Measurements from ENCODE around the gene FRMPD2.
"Not testable (repeated sequence)": the region's sequence is repeated elsewhere in the genome, so short reads cannot be mapped to it uniquely, and the experiment has no call there.

FRMPD2 gene

GRCh38 chr10:48205918-48206317, 68.6 kb downstream of the FRMPD2 start:
- no peak for DNase-seq (ENCODE audit: low read depth in 2 of 2)

DNA sequence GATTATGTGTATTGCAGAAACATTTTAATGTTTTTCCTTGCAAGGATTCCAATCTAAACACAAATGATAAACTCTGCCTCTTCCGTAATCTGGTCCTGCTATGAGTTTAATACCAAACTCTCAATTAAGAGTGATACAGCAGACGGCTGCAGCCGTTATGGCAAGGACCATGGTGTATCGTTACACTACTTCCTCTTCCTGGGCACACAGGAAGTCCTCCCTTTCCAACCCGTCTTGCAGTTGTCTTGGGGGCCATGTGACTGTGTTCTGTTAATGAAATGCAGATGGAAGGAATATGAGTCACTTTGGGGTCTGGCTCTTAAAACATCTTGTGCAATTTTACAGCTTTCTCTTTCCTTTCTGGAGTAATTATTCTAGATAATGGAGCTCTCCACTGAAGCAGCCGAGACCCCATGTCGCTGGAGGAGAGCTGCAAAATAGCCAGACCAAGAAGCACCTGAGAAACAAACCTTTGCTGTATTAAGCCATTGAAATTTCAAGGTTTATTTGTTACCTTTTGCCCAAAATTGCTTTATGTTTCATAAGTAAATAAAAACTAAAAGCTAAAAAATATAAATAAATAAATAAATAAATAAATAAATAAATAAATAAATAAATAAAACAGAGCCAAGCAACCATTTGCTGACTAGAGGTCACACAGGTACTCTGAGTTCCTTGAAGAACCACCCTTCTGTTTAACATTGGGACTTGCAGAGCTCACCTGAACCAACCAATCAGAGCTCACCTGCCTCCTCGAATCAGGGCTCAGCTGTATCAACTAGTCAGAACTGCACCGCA, 74.7 kb downstream of the FRMPD2 start:
- no peak for DNase-seq (ENCODE audit: low read depth in 2 of 2)

DNA sequence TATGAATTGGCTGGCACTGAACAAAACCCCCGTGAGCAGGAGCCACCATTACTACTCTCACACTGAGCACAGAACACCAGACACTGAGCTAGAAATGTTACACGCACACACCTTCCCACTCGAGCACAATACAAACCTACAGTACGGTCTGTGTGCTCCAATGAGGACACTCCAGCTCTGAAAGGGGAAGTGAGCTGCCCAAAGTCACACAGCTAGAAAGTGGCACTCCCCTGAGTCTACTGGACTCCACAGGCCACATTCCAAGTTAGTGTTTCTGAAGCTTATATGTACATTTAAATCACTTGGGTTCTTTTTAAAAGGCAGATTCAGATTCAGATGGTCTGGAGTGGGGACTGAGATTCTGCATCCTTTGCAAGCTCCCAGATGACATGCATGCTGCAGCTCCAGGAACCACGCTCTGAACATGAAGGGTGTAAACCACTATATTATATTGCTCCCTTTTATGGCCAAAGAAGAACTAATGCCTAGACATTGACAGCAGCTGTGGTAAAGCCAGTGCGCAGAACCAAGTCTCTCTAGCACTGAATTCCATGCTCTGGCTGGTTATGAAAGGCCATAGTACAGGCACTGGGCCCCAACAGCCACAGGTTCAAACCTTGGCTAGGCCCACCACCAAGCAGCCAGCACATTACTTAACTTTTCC, 77.1 kb downstream of the FRMPD2 start:
- no peak for DNase-seq (ENCODE audit: low read depth in 2 of 2)

DNA sequence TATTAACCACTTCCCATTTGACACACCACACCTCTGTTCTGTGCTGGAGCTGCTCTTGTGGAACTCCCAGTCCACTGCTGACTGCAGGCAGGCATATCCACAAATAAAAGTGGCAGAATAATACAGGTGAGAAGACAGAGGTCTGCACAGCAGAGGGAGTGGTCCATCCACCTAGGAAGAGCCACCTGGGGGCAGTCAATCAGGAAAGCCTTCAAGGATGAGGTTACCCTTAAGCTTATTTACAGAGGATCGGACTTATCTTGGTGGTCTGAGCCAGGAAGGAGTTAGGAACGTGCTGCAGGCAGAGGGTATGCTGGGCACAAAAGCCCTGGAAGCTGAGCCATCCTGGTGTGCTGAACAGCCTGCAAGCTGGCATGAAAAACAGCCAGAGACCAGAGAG, 78.7 kb downstream of the FRMPD2 start:
- DNase-seq (ENCODE audit: low read depth in 2 of 2), result no peak

DNA sequence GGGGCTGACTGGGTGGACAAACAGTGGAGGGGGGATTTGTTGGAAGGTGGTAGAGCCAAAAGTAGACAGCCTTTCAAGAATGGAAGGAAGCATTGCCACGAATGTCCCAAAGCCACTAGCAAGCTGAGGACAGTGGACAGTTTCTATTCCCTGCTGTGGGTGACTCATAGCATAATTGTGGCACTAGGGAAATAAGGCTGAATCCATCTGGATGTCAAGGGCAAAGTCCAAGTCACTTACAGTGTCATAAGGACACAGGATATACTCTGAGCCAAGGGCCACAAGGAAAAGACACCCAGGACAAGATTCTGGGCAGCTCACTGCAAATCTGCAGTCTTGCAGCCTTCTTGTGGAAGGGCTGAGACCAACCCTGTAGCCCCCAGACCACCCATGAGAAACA, 79.7 kb downstream of the FRMPD2 start:
- no peak for DNase-seq (ENCODE audit: low read depth in 2 of 2)

- DNase-seq (ENCODE audit: low read depth in 2 of 2), result no peak
Observed at GRCh38 chr10:48193556-48193955, 80.9 kb downstream of the FRMPD2 start.

DNA sequence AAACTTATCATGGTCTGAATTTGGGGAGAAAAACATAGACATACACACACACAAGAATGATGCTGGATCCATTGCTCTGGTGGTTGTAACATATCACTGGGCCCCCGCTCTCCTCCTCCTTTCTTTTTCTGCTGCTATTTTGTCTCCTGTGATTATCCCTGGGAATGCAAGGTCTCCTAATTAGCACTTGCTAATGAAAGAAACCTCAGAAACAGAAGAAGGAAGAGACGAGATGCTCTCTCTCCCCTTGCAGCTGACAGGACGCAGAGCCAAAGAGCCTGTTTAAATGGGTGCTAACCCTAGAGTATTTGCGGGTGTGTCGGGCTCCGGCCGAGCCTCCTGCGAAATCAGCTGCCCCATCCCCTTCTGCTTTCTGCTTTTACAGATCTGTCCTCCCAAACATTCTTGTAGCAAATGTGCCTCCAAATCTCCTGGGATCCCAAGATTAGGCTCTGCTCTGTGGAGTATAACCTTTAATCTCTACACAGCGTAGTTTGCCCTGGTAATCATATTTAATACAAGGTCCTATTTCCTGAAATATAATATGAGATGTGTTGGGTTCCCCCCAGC, 81.5 kb downstream of the FRMPD2 start:
- no peak for DNase-seq (ENCODE audit: low read depth in 2 of 2)

- no peak for DNase-seq (ENCODE audit: low read depth in 2 of 2)
Observed at GRCh38 chr10:48187713-48188485, 86.6 kb downstream of the FRMPD2 start.

- DNase-seq (ENCODE audit: low read depth in 2 of 2), result no peak
Observed at GRCh38 chr10:48187126-48187525, 87.4 kb downstream of the FRMPD2 start.

GRCh38 chr10:48186264-48186804, 88.2 kb downstream of the FRMPD2 start:
- DNase-seq (ENCODE audit: low read depth in 2 of 2), result not testable (repeated sequence)

DNA sequence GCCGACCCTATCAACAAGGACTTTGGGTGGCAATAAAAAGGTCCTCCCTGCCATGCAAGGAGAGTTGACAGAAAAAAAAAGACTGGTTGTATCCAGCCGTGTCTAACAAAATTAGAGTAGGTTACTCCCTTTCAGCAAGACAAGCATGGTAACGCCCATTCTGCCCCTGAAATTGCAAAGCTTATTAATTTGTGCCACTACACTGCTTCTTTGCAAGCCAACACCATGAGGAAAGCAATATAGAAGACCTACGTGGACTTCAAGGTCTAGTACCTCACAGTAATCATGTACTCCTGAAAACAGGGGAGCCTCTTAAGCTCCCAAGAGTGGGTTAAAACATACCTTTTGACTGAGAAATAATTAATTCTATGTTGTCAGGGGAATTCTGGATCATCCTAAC, 90.3 kb downstream of the FRMPD2 start:
- DNase-seq (ENCODE audit: low read depth in 2 of 2), result no peak

DNA sequence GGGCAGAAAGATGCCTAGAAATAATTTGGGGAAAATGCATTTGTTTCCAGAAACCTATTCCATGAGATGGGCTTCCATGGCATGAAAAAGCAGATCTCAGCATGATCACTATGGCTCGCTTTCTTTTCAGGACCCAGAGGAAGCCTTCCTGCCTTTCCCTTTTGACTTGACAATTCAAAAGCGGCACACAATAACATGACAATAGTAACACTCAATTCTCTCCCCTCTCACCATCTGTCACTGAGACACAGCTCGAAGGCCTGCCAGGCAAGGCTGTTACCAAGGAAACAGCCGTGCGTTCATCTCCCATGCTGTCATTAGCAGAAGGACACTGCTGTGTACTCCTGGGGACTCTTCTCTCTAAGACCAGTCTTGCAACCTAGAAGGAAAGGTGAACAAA, 101.8 kb downstream of the FRMPD2 start:
- DNase-seq (ENCODE audit: low read depth in 2 of 2), result not testable (repeated sequence)

DNA sequence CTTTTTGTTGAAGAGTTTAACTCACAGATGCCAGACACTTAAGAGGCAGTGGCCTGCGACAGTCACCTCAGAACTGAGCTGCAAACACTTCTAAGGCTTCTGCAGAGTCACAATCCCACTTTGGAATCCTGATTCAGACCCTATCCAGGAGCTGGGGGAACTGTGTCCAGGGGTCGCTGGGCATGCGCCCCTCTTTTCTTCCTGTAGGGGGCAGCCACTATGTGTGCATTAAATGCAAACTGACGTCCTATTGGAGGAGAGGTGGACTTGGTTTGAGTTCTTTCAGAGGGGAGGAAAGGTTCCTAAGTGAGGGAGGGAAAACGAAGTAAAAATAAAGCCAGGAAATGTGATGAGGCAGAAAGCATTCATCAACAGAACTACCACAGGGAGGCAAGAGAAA, 113.8 kb downstream of the FRMPD2 start:
- not testable (repeated sequence) for DNase-seq (ENCODE audit: low read depth in 2 of 2)

- not testable (repeated sequence) for DNase-seq (ENCODE audit: low read depth in 2 of 2)
Observed at GRCh38 chr10:48160163-48160562, 114.3 kb downstream of the FRMPD2 start.

DNA sequence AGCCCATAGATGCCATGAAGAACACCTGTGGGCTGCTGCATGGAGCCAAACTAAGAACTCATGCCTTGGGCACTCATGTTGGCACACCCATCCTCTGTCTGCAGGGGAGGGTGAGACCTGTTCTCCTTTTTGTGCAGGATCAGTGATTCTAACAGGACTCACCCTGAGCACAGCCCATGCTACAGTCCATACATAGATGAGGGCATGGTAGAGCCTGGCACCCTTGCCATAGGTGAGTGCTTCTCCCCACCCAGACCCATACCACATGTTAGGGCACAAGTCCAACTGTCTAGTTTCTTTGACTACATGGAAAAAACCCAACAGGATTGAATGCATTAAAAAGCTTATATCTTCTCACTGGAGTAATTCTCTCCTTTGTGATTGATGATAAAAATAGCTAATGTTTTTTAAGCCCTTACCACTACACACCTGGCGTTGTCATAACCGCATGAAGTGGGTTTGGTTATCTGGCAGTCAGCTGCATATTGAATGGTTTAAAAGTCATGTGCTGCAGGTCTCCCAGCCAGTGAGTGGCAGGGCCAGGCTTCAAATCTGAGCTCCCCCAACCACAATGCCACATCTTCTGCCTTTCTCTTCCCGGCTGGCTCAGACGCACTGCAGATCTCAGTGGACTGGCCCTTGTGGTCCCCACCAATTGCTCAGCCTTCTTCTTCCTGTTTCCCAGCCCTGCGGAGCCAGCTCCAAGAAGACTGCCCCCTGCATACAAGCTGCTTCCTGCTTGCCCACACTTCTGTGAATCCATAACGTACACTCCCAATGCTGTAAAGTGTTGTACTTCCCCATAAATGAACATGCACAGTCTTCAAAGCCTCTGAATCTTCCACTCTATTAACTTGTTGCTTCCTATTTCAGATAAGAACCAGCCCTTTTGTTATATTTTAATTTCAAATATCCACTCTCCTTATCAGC, 120.0 kb downstream of the FRMPD2 start:
- DNase-seq (ENCODE audit: low read depth in 2 of 2), result not testable (repeated sequence)

DNA sequence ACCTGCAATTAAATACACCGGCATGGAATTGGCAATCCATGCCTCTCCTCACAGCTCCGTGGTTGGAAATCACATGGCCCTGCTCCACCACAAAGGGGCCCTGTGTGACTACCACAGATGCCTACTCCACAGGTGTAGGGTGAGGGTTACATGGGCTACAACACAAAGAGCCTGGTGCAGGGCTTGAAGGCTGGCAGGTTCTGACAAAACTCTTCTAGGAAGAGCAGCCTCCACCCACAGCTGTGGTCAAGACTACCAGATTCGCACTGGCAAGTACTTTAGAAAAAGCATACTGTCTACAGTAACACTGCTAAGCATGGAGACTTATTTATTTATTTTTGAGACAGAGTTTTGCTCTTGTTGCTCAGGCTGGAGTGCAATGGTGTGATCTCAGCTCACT, 126.9 kb downstream of the FRMPD2 start:
- not testable (repeated sequence) for DNase-seq (ENCODE audit: low read depth in 2 of 2)

DNA sequence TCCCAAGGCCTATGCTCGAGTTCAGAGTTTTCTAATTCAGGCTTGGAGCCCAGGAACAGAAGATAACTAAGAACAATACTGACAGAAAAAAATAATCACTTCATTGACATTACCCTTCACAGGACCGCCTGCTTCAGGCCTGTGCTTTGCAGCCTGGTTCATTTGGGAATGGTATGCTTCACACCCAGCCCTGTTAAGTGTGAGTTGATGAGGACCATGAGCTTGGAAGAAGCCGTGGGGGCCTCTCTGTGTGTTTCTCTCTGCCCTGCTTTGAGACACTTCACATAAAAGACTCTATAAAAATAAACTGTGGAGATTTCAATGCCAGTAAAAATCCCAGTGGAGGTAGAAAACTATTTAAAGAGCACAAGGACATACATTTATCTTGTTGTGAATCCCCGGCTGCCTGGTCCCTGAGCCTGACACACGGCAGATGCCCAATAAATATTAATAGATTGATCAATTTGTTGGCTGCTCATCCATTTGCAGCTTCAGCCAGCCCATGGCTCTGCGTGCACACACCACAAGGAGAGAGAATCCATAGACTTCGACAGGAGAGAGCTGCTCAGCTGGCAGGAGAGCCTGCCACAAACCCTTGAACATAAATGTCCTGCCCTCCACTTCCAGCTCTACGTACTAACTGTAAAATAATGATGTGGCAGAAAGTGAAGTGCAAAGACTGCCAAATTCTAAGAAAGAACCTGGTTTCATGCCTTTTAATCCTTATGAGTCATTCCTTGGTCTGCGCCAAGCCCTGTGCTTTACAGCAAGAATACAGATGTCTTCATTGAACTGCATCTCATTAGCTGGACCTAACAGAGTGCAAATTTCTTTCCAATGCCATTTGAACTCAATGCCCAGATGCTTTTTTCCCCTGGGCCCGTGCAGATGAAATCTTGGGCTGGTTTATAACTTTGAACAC, 130.5 kb downstream of the FRMPD2 start:
- DNase-seq (ENCODE audit: low read depth in 2 of 2), result not testable (repeated sequence)

DNA sequence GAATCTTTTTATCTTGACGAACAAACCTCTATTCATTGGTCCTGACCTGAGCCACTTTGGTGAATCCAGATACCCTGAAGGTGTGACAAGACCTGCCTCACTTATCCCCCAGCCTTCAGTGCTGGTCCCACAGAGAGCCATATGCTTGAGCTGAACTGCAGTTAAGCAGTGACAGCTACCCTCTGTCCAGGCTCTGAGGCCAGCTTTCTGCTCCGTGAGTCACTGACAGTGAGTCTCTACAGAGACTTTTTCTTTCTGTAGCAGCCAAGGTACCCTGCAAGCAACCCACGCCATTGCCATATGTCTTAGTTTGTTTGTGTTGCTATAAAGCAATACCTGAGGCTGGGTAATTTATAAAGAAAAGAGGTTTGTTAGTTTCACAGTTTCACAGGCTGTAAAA, 133.5 kb downstream of the FRMPD2 start:
- DNase-seq (ENCODE audit: low read depth in 2 of 2), result not testable (repeated sequence)

DNA sequence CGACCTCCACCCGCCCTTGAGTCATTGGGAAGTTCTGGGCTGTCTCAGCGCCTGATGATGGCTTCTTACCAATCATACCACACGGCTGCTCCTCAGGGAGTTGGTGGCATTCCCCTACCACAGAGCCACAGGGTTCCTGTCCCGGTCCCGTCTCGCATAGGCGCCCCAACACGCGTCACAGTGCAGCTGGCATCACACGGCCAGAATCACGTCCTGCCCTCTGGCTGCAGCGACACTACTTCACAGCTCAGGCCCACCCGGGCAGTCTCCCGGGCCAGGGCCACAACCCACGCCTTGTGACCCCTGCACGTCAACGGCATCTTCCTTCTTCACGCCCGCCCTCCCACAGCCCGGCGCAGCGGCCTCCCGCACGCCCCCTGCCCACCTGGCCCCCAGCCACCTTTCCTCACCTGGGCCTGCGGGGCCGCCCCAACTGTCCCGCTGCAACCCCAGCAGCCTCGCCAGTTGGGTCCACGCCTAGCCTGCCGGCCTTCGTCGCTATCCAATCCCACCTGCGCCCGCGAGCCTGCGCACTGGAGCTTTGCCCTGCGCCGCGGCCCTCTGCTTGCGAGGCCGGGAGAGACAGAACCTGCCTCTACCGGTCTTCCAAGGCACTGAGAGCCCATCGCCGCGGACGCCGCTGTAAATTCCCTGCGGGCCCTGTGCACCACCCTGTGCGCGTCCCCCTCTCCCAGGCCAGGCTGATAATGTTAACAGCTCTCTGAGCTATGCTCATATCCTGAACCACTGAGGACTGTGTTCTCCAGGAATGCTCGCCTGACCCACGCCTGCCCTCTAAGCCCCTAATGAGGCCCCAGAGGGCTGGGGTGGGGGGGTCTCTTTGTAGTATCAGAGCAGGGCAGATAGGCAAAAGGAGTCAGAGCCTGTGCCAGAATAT, 134.3 kb downstream of the FRMPD2 start:
- DNase-seq (ENCODE audit: low read depth in 2 of 2), result not testable (repeated sequence)

Data from stimulated activated CD8-positive, alpha-beta memory T cell treated with anti-CD3 and anti-CD28 coated beads, Interleukin-15, amount 100 ng/mL, for 4 hours (primary cell).